ENCODE data around the gene CD59.
"Not testable (repeated sequence)": the region's sequence is repeated elsewhere in the genome, so short reads cannot be mapped to it uniquely, and the experiment has no call there.

Gene CD59

DNA sequence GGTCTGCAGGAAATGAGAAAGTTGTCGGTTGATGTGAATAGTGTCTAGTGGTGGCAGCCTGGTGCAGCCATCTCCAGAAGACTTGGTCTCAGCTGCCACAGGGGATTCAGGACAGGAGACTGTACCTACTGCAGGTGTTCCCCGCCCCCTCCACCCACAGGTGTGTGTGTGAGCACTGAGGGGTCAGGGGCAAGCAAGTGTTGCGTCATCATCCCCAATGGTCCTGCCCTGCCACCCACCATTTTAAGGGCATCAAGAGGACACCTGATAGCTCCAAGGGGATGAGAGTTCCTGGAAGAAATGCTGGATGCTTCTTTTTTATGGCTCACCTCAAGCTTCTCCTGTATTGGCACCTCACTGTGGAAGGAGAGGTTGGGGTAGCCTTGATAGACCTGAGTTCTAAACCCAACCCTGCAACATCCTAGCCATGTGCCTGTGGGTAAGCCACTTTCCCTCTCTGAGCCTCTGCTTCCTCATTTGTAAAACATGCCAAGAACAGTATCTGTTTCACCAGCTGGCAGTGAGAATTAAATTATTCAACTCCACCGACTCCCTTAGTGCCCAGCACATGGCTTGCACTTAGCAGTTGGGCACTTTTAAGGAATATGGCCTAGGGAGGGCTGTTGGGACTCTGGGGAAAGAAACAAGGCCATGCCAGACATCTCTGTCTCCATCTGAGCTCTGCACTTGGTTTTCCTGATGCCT, 41.7 kb downstream of the CD59 start:
- DNase-seq (ENCODE audit: low read depth, low spot score), result no peak

- DNase-seq (ENCODE audit: low read depth, low spot score), result peak; percentile 63
Measured at GRCh38 chr11:33692541-33692940, 43.7 kb downstream of the CD59 start.

DNA sequence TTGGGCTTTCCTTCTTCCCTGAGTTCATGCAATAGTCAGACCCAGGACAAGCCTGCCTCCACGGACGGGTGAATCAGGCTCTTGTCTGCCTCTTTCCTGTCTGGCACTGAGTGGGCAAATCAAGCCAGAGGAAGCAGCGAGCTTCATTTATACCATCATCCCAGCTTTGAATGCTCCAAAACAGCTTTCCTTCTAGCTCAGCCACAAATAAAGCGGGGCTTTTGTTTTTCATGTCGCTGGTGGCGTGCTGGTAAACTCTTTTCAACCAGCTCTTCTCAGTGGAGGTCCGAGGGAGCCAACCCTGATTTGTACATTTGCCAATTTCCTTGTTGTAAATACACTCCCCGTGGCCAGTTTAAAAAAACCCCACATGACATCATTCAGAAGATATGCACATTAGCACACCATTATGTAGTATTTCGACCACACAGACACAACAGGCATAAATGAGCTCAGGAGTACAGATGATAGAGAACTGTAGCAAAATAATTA, 44.2 kb downstream of the CD59 start:
- peak; percentile 98 for DNase-seq (ENCODE audit: low read depth, low spot score)

DNA sequence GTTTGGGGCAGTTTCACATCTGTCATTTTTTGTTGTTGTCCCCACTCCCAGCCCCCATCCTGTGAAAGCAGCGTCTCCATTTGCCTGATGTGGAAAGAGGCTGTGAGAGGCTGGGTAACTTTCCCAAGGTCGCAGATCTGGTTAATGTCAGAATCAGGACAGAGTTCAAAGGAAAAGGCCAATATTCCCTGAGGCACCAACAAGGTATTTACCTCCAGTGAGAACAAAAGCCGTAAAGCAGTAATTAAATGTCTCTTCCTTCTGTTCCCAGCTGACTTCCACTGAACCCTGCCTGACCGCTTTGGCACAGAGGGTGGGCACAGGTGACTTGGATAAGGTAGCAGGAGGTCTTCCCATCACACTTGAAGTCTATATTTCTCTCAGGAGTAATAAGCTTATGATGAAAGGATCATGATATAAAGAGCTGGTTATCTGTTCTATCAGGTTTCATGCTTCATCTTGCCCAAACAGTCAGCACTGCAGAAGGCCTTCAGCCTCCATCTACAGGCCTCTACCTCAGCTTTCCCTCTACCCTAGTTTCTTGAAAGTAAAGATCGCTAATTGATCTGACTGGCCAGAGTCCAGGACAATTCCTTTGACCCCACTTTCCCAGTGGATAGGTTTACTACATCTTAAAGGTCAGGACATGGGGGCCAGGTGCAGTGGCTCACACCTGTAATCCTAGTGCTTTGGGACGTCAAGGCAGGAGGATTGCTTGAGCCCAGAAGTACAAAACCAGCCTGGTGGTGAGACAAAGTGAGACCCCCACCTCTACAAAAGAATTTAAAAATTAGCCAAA, 45.0 kb downstream of the CD59 start:
- DNase-seq (ENCODE audit: low read depth, low spot score), result peak; percentile 42

GRCh38 chr11:33690290-33691065, 45.7 kb downstream of the CD59 start:
- DNase-seq (ENCODE audit: low read depth, low spot score), result peak; percentile 91

- no peak for DNase-seq (ENCODE audit: low read depth, low spot score)
Measured at GRCh38 chr11:33689501-33689900, 46.7 kb downstream of the CD59 start.

GRCh38 chr11:33689085-33689484, 47.1 kb downstream of the CD59 start:
- DNase-seq (ENCODE audit: low read depth, low spot score), result no peak

DNA sequence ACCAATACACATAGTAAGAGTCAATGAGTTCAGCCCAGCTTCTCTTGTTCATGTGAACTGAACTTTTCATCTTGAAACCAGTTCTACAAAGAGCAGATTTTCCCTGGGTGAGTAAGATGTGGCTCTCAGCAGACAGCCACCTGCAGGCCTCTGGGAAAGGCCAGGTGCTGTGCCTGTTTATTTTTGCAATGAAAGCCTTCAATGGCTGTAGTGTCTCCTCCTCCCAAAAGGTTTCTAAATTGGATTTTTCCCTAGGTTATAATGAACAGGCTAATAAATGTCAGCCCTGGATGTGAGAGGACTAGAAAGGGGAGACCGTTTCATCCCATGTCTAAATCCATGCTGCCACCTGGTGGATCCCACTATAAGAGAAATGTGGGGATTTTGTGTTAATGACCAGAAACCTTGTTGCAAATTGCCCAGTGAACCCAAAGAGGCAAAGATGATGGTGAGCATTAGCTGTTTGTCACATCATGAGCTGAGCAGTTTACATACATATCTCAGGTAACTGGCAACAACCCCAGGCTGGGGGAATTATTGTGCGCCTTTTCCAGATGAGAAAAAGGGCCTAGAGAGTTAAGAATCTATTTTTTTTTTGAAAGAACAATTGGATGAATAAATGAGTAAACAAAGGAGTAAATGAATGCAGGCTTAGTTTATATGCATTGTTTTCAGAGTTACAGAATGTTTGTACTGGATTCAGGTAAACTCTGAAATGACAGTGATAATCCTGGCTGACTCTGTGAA, 48.3 kb downstream of the CD59 start:
- DNase-seq (ENCODE audit: low read depth, low spot score), result peak; percentile 87

GRCh38 chr11:33685082-33685481, 51.1 kb downstream of the CD59 start:
- no peak for DNase-seq (ENCODE audit: low read depth, low spot score)

- no peak for DNase-seq (ENCODE audit: low read depth, low spot score)
Measured at GRCh38 chr11:33684003-33684706, 52.1 kb downstream of the CD59 start.

GRCh38 chr11:33682446-33682845, 53.8 kb downstream of the CD59 start:
- no peak for DNase-seq (ENCODE audit: low read depth, low spot score)

- DNase-seq (ENCODE audit: low read depth, low spot score), result no peak
Measured at GRCh38 chr11:33682019-33682418, 54.2 kb downstream of the CD59 start.

- DNase-seq (ENCODE audit: low read depth, low spot score), result not testable (repeated sequence)
Measured at GRCh38 chr11:33678616-33679015, 57.6 kb downstream of the CD59 start.

DNA sequence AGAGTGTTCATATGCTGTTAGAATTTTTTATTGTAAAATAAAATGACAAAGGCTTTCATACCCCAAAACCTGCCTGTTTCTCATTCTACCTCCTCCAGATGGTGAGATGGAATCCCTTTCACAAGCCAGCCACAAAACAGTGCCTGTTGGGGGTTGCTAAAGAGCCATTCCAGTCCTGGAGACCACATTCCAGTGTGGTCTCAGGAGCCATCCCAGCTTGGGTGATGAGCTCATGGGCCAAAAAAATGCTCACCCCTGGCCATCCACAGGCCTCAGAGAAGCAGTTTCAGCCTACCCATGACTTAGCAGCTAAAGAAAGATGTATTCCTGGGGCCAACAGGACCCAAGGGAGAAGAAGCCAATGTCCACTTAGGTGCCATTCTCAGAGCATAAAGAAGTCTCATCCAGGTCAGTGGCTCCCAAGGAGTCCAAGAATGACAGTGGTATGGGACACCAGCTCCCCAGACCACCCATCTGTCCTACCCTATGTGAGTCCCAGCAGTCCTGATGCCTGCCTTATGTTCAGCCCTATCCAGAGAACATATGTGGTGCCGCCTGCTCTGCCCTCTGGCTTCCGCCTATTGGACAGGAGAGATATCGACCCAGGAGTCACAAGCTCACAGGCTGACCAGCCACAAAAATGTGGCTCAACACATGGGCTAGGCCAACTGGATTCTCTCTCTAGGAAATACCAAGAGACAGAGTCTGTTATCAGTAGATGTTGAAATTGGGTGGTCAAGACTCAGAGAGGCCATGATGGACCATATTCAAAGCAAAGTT, 62.0 kb downstream of the CD59 start:
- peak; percentile 86 for DNase-seq (ENCODE audit: low read depth, low spot score)

DNA sequence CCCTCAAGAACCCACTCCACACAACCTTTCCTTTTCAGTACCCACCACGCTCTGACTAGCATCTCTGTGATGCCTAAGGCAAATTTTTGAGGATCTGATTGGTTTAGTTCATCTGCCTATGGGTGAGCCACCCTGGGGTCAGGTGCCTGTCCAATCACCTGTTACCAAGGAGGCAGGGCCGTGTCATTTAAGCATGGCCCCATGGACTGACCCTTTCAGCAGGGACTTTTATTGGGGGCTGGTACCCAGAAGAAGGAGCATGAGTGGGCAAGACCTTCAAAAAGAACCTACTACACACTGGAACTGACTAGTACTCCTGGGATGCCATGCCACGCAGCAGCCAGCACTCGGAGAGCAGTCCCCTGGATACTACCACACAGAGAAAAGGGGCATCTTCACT, 64.0 kb downstream of the CD59 start:
- DNase-seq (ENCODE audit: low read depth, low spot score), result no peak

DNA sequence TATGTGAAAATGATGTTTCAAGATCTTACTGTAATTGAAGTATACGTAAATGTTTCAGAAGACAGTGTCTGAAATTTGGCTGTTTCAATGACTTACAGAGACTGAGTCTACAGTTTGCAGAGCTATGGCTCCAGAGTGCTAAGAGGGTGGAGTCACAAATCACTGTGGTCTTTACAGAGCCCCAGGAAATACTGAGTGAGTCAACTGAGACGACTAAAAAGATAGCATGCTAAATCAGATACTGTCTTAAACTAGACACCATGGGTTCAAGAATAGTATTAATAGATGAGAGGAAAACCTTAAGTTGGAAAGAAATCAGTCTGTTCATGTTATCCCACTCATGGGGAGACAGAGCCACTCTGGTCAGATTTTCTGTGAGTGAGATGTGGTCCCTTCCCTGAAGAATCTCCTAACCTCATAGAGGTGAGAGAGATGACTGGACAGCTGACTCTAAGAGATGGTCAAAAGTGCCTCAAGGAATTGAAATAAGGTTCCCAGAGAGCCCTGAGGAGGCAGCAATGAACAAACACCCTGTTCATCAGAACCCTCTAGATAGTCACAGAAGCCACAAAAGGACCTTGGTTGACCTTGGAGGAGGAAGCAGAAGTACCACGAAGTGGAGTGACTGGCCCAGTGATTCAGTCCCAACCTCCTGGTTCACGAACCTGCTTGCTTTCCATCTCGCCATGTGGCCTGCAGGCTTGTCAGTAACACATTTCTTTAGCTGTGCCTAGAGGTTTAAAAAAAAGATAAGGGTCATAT, 65.8 kb downstream of the CD59 start:
- DNase-seq (ENCODE audit: low read depth, low spot score), result peak; percentile 23

DNA sequence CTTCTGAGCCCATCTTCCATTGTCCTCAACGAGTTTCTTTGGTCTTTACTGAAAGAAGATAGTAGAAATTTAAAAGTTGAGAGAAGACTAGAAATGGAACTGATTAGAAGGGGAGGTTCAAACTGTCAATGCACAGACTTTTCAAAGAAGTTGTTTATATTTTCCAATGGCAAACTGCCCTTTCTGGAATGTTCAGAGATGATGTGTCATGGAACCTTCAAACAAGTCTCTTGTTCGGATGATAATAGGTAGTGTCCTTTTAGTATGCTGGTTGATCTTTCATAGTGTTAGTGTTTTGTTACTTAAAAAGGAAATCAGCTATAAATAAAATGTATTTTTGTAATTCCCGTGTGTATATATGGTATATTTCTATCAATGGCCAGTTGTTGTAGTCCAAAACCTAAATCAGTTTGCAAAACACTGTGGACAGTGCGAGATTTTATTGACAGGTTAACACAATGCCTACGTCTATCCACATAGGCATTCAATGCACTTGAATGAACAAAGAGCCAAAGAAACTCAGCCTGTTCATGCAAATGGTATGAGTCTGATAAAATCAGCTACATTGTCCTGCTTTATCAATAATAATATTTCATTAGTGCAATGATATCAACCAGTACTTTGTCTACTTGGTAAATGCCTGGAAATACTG, 66.5 kb downstream of the CD59 start:
- no peak for DNase-seq (ENCODE audit: low read depth, low spot score)

GRCh38 chr11:33668951-33669596, 67.1 kb downstream of the CD59 start:
- DNase-seq (ENCODE audit: low read depth, low spot score), result no peak
